K562 (cell line): ENCODE data around the gene RPL36AL. TPM values are rescaled to one million over a fixed set of nuclear protein-coding genes. Genes with fewer than 3 reads are reported as not detected.

Source experiments
- ARID3A ChIP-seq: IDR thresholded peaks from 2 replicates; pipeline ENCODE4 v1.6.1; 2012; ENCODE audit warnings: low read depth, low read length, improper control_type of control experiment, borderline replicate concordance
- BCOR ChIP-seq: fragments of 450-650 bp; IDR thresholded peaks from 2 replicates; pipeline ENCODE4 v1.6.1; 2016
- BHLHE40 ChIP-seq: IDR thresholded peaks from 2 replicates; pipeline ENCODE4 v1.6.1; 2011; ENCODE audit warnings: low read length, improper control_type of control experiment
- CBX2 ChIP-seq: fragments of 200-600 bp; sonication (generic); IDR thresholded peaks from one replicate; pipeline ENCODE4 v1.6.1; 2012; ENCODE audit warnings: mild to moderate bottlenecking, low read length, inconsistent platforms; ENCODE audit not compliant: insufficient read depth, poor library complexity, severe bottlenecking
- CREM ChIP-seq: IDR thresholded peaks from 2 replicates; pipeline ENCODE4 v1.6.1; 2014; ENCODE audit warnings: antibody characterized with exemption, low read depth
- ESRRA ChIP-seq: fragments of 450-650 bp; IDR thresholded peaks from 2 replicates; pipeline ENCODE4 v1.6.1; 2014; ENCODE audit warnings: low read depth, mild to moderate bottlenecking, moderate library complexity, borderline replicate concordance
- GTF2E2 ChIP-seq: fragments of 200-800 bp; sonication (Bioruptor generic); IDR thresholded peaks from 2 replicates; pipeline ENCODE4 v1.6.1; 2016; ENCODE audit warnings: missing genetic modification characterization, missing compliant biosample characterization
- HNRNPUL1 ChIP-seq: fragments of 200-400 bp; formaldehyde crosslinking; IDR thresholded peaks from 2 replicates; pipeline ENCODE4 v1.6.1; 2017; ENCODE audit warnings: low read length
- JUN ChIP-seq, 2 experiments: sonication (generic) in 1 of 2; formaldehyde crosslinking in 1 of 2; IDR thresholded peaks; 2 replicates each; pipeline versions ENCODE4 v1.6.1 to v1.8.0; 2012 to 2022; ENCODE audit warnings: borderline replicate concordance in 2 of 2, mild to moderate bottlenecking in 2 of 2, improper control_type of control experiment in 1 of 2, low read depth in 1 of 2, low read length in 1 of 2, missing genetic modification reagents in 1 of 2
- KDM5B ChIP-seq: fragments of 200-600 bp; sonication (generic); IDR thresholded peaks from 2 replicates; pipeline ENCODE4 v1.6.1; 2012; ENCODE audit warnings: low read depth, mild to moderate bottlenecking, moderate library complexity, low read length, control low read depth, inconsistent platforms; ENCODE audit not compliant: insufficient replicate concordance
- L3MBTL2 ChIP-seq: fragments of 450-650 bp; IDR thresholded peaks from 2 replicates; pipeline ENCODE4 v1.6.1; 2016; ENCODE audit warnings: mild to moderate bottlenecking, moderate library complexity
- NFIX ChIP-seq: fragments of 250-450 bp; sonication (Bioruptor Pico); IDR thresholded peaks from 2 replicates; pipeline ENCODE4 v1.4.0; 2020; ENCODE audit warnings: low read depth, mild to moderate bottlenecking, moderate library complexity
- NFRKB ChIP-seq: fragments of 450-650 bp; IDR thresholded peaks from 2 replicates; pipeline ENCODE4 v1.6.1; 2016; ENCODE audit warnings: low read depth
- PHF8 ChIP-seq: fragments of 200-600 bp; sonication (generic); IDR thresholded peaks from 2 replicates; pipeline ENCODE4 v1.6.1; 2012; ENCODE audit warnings: mixed run types, mild to moderate bottlenecking, inconsistent platforms, low read length, moderate library complexity, borderline replicate concordance
- PML ChIP-seq: IDR thresholded peaks from 2 replicates; pipeline ENCODE4 v1.6.1; 2012; ENCODE audit warnings: low read length, inconsistent platforms
- POLR2AphosphoS5 ChIP-seq: IDR thresholded peaks from 2 replicates; pipeline ENCODE4 v1.6.1; 2011; ENCODE audit warnings: mild to moderate bottlenecking, low read depth, low read length, moderate library complexity; ENCODE audit not compliant: control insufficient read depth, insufficient read depth
- POLR2G ChIP-seq: fragments of 200-400 bp; formaldehyde crosslinking; IDR thresholded peaks from 2 replicates; pipeline ENCODE4 v1.6.1; 2017; ENCODE audit warnings: low read depth, mild to moderate bottlenecking, antibody characterized with exemption, low read length, moderate library complexity
- RBFOX2 ChIP-seq: fragments of 200-400 bp; formaldehyde crosslinking; IDR thresholded peaks from 2 replicates; pipeline ENCODE4 v1.6.1; 2017; ENCODE audit warnings: low read depth, mild to moderate bottlenecking, low read length, moderate library complexity
- polyA plus RNA-seq, 8 experiments: library from polyadenylated mRNA; depleted of rRNA in 4 of 8; stranded (reverse) in 5 of 8; unstranded in 3 of 8; fragments of >200 nt; fragmentation: Nextera tagmentation in 2 of 8; fragmentation: Illumina TruSeq in 1 of 8; extraction: Ambion mirVana in 2 of 8; extraction: Trizol in 1 of 8; gene quantifications; 2 replicates each; pipeline versions ENCODE4 v1.2.1 to v1.2.3, GENCODE V29; 2011 to 2014; ENCODE audit warnings: inconsistent platforms in 1 of 8, missing spikeins in 1 of 8
- total RNA-seq, 7 experiments: library from RNA; depleted of rRNA in 6 of 7; stranded (reverse); fragments of >200 nt in 6 of 7; fragmentation: Illumina TruSeq in 2 of 7; extraction: Trizol in 2 of 7; gene quantifications; 2 replicates each; pipeline versions ENCODE4 v1.2.1 to v1.2.3, GENCODE V29; 2011 to 2021; ENCODE audit warnings: low replicate concordance in 1 of 7
- TF ChIP-seq, protein P1 (sequence below), 2 experiments: fragments of 450-650 bp in 1 of 2; sonication (generic) in 1 of 2; formaldehyde crosslinking in 1 of 2; IDR thresholded peaks in 1 of 2; conservative IDR thresholded peaks in 1 of 2; 2 replicates each; pipeline versions ENCODE4 v1.6.1 to v1.8.1; 2016 to 2023; ENCODE audit warnings: mild to moderate bottlenecking in 2 of 2, moderate library complexity in 2 of 2, inconsistent platforms in 1 of 2, missing genetic modification reagents in 1 of 2
- TF ChIP-seq, protein P2 (sequence below): fragments of 450-650 bp; IDR thresholded peaks from 2 replicates; pipeline ENCODE4 v1.6.1; 2018; ENCODE audit not compliant: partially characterized antibody

Gene RPL36AL
- total and polyA plus RNA-seq, 9 of the 15 experiments (the other 6 are each of a cell fraction or from before 2014, with no cell fraction given) = 146 to 674 (median 360) TPM

GRCh38 chr14:49585803-49586672 is 34.4 kb downstream of the RPL36AL start, which contains the start of gene RPS29 (continued):
- TF ChIP-seq, protein P1, sequence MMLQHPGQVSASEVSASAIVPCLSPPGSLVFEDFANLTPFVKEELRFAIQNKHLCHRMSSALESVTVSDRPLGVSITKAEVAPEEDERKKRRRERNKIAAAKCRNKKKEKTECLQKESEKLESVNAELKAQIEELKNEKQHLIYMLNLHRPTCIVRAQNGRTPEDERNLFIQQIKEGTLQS (IDR thresholded peaks at IDR 0.05) = peak; percentile 100
- TF ChIP-seq, protein P1 (CRISPR knock-in tag; conservative IDR thresholded peaks at IDR 0.05) = peak; percentile 100
- TF ChIP-seq KDM5B = peak; percentile 74
- TF ChIP-seq JUN (IDR thresholded peaks at IDR 0.05; ENCODE audit: borderline replicate concordance, low read depth, low read length) = peak; percentile 98
- TF ChIP-seq JUN (CRISPR knock-in tag; IDR thresholded peaks at IDR 0.05; ENCODE audit: borderline replicate concordance) = peak; percentile 96; the same call in 1 of the 2 replicates
- peak; percentile 44; the same call in 1 of the 2 replicates for TF ChIP-seq BHLHE40
- peak; percentile 68; the same call in 1 of the 2 replicates for TF ChIP-seq GTF2E2 (tag)
- peak; percentile 77; the same call in 1 of the 2 replicates for TF ChIP-seq ESRRA
- TF ChIP-seq HNRNPUL1 = no peak
- no peak for TF ChIP-seq ARID3A
- TF ChIP-seq, protein P2, sequence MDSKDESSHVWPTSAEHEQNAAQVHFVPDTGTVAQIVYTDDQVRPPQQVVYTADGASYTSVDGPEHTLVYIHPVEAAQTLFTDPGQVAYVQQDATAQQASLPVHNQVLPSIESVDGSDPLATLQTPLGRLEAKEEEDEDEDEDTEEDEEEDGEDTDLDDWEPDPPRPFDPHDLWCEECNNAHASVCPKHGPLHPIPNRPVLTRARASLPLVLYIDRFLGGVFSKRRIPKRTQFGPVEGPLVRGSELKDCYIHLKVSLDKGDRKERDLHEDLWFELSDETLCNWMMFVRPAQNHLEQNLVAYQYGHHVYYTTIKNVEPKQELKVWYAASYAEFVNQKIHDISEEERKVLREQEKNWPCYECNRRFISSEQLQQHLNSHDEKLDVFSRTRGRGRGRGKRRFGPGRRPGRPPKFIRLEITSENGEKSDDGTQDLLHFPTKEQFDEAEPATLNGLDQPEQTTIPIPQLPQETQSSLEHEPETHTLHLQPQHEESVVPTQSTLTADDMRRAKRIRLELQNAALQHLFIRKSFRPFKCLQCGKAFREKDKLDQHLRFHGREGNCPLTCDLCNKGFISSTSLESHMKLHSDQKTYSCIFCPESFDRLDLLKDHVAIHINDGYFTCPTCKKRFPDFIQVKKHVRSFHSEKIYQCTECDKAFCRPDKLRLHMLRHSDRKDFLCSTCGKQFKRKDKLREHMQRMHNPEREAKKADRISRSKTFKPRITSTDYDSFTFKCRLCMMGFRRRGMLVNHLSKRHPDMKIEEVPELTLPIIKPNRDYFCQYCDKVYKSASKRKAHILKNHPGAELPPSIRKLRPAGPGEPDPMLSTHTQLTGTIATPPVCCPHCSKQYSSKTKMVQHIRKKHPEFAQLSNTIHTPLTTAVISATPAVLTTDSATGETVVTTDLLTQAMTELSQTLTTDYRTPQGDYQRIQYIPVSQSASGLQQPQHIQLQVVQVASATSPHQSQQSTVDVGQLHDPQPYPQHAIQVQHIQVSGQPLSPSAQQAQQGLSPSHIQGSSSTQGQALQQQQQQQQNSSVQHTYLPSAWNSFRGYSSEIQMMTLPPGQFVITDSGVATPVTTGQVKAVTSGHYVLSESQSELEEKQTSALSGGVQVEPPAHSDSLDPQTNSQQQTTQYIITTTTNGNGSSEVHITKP = peak; percentile 75
- no peak for TF ChIP-seq BCOR
- TF ChIP-seq L3MBTL2 = peak; percentile 53; the same call in 1 of the 2 replicates
- TF ChIP-seq POLR2G = peak; percentile 81
- TF ChIP-seq CBX2 = no peak
- TF ChIP-seq RBFOX2 = peak; percentile 90
- TF ChIP-seq PHF8 = peak; percentile 80
- TF ChIP-seq NFIX = peak; percentile 22; the same call in 1 of the 2 replicates
- peak; percentile 79; the same call in 1 of the 2 replicates for TF ChIP-seq NFRKB
- TF ChIP-seq POLR2AphosphoS5 = peak; percentile 91
- TF ChIP-seq CREM = peak; percentile 97
- TF ChIP-seq PML = peak; percentile 78
